Suprapubic skin (tissue), 3 donors: Measurements from ENCODE around the gene GATAD2A.

ENCODE experiments used
- EP300 ChIP-seq: sonication (generic); formaldehyde crosslinking; IDR thresholded peaks from one replicate; pipeline ENCODE4 v1.6.1; 2017; ENCODE audit warnings: antibody characterized with exemption
- POLR2A ChIP-seq, 2 donors: fragments of 450-650 bp; IDR thresholded peaks; one replicate each; pipeline ENCODE4 v1.6.1; 2017; ENCODE audit warnings: antibody characterized with exemption in 2 of 2, mild to moderate bottlenecking in 2 of 2, moderate library complexity in 2 of 2
- TF ChIP-seq, protein P1 (sequence below), 2 donors: fragments of 200-600 bp in 1 of 2; fragments of 450-650 bp in 1 of 2; sonication (generic) in 1 of 2; IDR thresholded peaks; one replicate each; pipeline ENCODE4 v1.5.1; 2016 to 2019; ENCODE audit warnings: antibody characterized with exemption in 2 of 2, mild to moderate bottlenecking in 1 of 2, moderate library complexity in 1 of 2

DNA sequence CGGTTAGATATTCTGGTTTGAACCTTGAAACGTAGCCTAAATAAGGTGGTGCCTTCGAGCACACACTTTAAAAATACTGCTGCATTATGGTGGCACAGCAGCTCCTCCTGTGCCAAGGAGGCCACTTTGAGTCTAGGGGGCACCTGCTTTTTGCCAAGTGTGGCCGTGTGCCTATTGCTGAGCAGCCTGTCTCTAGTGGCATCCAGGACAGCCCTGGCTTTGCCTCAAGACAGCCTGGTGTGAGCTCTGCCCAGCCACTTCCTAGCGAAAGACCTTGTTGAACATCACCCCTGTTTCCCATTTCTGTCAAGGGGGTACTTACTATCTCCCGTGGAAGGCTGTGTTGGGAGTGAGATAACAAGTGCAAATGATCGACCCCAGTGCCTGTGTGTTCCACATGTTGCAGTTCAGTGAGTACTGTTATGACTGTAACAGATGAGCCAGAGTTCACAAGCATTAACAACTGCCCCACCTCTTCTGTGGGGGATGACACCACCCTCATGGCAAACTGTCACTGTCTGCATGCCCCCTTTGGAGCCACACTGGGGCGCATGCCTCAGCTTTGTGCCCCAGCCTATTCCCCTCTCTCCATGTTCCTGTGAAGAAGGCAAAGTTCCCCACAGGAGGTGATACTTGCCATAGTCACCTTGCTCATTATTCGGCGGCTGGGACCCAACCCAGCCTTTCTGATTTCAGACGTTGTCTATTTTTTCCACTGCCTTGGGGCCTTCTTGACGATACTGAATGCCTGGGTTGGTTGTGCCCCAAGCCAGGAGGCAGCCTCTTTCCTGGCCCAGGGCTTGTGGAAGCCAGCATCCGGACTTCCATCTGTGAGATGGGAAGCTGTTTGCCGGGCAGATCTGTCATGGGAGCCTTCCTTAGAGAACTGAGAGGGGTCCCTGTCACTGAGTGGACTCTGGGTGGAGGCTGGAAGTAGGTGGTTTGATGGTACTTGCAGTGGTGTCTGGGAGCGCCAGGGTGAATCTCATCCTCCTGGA lies 5.4 kb downstream of the GATAD2A start:
- TF ChIP-seq POLR2A (IDR thresholded peaks at IDR 0.05) = no peak
- TF ChIP-seq, protein P1, sequence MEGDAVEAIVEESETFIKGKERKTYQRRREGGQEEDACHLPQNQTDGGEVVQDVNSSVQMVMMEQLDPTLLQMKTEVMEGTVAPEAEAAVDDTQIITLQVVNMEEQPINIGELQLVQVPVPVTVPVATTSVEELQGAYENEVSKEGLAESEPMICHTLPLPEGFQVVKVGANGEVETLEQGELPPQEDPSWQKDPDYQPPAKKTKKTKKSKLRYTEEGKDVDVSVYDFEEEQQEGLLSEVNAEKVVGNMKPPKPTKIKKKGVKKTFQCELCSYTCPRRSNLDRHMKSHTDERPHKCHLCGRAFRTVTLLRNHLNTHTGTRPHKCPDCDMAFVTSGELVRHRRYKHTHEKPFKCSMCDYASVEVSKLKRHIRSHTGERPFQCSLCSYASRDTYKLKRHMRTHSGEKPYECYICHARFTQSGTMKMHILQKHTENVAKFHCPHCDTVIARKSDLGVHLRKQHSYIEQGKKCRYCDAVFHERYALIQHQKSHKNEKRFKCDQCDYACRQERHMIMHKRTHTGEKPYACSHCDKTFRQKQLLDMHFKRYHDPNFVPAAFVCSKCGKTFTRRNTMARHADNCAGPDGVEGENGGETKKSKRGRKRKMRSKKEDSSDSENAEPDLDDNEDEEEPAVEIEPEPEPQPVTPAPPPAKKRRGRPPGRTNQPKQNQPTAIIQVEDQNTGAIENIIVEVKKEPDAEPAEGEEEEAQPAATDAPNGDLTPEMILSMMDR (IDR thresholded peaks at IDR 0.05) = no peak
- TF ChIP-seq EP300 = no peak
